ENCODE measurements around the gene LAG3. TPM values are rescaled to one million over a fixed set of nuclear protein-coding genes. Genes with fewer than 3 reads are reported as not detected.

The LAG3 gene
- total and polyA plus RNA-seq, 10 of the 15 experiments (the other 5 are each of a cell fraction or from before 2014, with no cell fraction given): 0.52 to 4.2 (median 1.0) TPM; not detected in 1

DNA sequence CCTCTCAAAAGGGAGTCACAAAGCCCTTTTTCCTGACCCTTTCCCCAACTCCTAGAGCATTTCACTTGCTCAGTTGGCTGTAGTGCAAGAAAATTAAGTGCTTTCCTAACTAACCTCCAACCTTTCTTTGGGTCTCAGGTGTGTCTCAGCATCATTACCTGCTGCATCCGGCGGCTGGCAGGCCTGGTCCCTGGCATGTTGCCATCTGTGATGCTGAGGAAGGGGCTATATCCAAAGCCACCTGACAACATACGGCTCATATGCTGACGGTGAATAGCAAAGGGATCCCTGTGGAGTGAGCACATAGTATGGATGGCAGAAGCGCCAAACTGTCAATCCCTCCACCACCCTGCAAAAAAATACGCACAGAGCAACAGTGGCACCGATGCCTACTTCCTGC is 20.6 kb upstream of the LAG3 start:
- intact Hi-C loops (cut with micrococcal nuclease; ENCODE audit: unreplicated experiment): no loop called here

More for the DNA sequence above, 20.6 kb upstream of the LAG3 start:
- 96% methylated on average over 7 of the region's 7 CpGs for WGBS (ENCODE audit: insufficient coverage, insufficient replicate concordance, low lambda C conversion rate, missing lambda C conversion rate)
- DNase-seq (ENCODE audit: low read depth, low spot score) (no peak), FAIRE-seq (no peak), ATAC-seq (no peak)
- TF ChIP-seq, protein P1, sequence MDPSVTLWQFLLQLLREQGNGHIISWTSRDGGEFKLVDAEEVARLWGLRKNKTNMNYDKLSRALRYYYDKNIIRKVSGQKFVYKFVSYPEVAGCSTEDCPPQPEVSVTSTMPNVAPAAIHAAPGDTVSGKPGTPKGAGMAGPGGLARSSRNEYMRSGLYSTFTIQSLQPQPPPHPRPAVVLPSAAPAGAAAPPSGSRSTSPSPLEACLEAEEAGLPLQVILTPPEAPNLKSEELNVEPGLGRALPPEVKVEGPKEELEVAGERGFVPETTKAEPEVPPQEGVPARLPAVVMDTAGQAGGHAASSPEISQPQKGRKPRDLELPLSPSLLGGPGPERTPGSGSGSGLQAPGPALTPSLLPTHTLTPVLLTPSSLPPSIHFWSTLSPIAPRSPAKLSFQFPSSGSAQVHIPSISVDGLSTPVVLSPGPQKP (IDR thresholded peaks at IDR 0.05; ENCODE audit: low read depth, low read length): no peak
- TF ChIP-seq IKZF2 (IDR thresholded peaks at IDR 0.05): no peak
- no peak for TF ChIP-seq CHD4 (IDR thresholded peaks at IDR 0.05)
- TF ChIP-seq ZZZ3 (IDR thresholded peaks at IDR 0.05; ENCODE audit: control insufficient read depth, insufficient read length, low read depth): no peak
- no peak for TF ChIP-seq NRF1 (conservative IDR thresholded peaks at IDR 0.05; ENCODE audit: low read depth, low read length)
- no peak for TF ChIP-seq SUPT20H (IDR thresholded peaks at IDR 0.05; ENCODE audit: borderline replicate concordance, control insufficient read depth, low read depth, low read length)
- no peak for TF ChIP-seq FOS (IDR thresholded peaks at IDR 0.05; ENCODE audit: borderline replicate concordance, extremely low read depth, insufficient read length)
- TF ChIP-seq, protein P2, sequence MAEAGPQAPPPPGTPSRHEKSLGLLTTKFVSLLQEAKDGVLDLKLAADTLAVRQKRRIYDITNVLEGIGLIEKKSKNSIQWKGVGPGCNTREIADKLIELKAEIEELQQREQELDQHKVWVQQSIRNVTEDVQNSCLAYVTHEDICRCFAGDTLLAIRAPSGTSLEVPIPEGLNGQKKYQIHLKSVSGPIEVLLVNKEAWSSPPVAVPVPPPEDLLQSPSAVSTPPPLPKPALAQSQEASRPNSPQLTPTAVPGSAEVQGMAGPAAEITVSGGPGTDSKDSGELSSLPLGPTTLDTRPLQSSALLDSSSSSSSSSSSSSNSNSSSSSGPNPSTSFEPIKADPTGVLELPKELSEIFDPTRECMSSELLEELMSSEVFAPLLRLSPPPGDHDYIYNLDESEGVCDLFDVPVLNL (IDR thresholded peaks at IDR 0.05; ENCODE audit: low read depth, low read length): no peak
- no peak for TF ChIP-seq FOXM1 (IDR thresholded peaks at IDR 0.05; ENCODE audit: low read depth, low read length)
- TF ChIP-seq ZNF24 (IDR thresholded peaks at IDR 0.05): no peak
- no peak for TF ChIP-seq SP1 (IDR thresholded peaks at IDR 0.05; ENCODE audit: low read depth, low read length)
- no TSS peak for BruUV-seq (replicated peaks)
- H3K4me1 ChIP-seq (ENCODE audit: control insufficient read depth, insufficient read depth, low read length): peaks cover 11% of the 10 kb centered on the region
- peak overlapping the region; percentile 97 for H3K9ac ChIP-seq (ENCODE audit: control insufficient read depth, insufficient read depth, low read length)
- peak overlapping the region; percentile 80 for H3K4me3 ChIP-seq
- peak overlapping the region; percentile 99; the same call in 1 of the 2 replicates for H3K27ac ChIP-seq (ENCODE audit: control insufficient read depth, insufficient read depth)
- no peak overlapping the region for H2AFZ ChIP-seq (ENCODE audit: control insufficient read depth, low read depth, low read length)
- CTCF ChIA-PET: interaction anchor here (0.6 to 10.9 kb wide), 12 partner anchors 12 to 1343 kb away, joined by 3 to 221 read pairs (median 8); partner anchors contain the start of genes COPS7A and LAG3
- H4K20me1 ChIP-seq (ENCODE audit: control insufficient read depth, insufficient read depth): no peaks in the 10 kb centered on the region
- peak overlapping the region; percentile 100 for H3K4me2 ChIP-seq (ENCODE audit: control insufficient read depth, insufficient read depth)
- H3K27me3 ChIP-seq (replicated peaks in 1 of 2; ENCODE audit: control insufficient read depth in 2 of 2, insufficient read depth in 2 of 2, low read length in 1 of 2): no peaks in the 10 kb centered on the region
- SMC1A ChIA-PET (ENCODE audit: uncharacterized antibody, unreplicated experiment): interaction anchor here (0.6 to 4.8 kb wide), 7 partner anchors 15 to 86 kb away, joined by 3 to 84 read pairs (median 23); partner anchors contain the start of genes CD4 and PTMS
- RAD21 ChIA-PET (ENCODE audit: unreplicated experiment): interaction anchor here (1.1 to 4.4 kb wide), 11 partner anchors 14 to 121 kb away, joined by 3 to 68 read pairs (median 20); partner anchors contain the start of genes CDCA3, COPS7A, PTMS and SPSB2
- POLR2A ChIA-PET: interaction anchor here (1.2 to 4.5 kb wide), 8 partner anchors 14 to 144 kb away, joined by 3 to 60 read pairs (median 15); partner anchors contain the start of genes CDCA3, COPS7A, LAG3 and PTMS
- no peaks in the 10 kb centered on the region for H3K9me3 ChIP-seq (replicated peaks; ENCODE audit: control insufficient read depth, insufficient read depth, low read length)
- in situ Hi-C loops (cut with MboI): loop anchor here (5.0 kb wide), 1 partner anchor 76 kb away; the partner anchor contains the start of gene P3H3
- peaks cover 18% of the 10 kb centered on the region for H3K79me2 ChIP-seq (ENCODE audit: control insufficient read depth, insufficient read depth, low read length)
- H3K36me3 ChIP-seq (ENCODE audit: control insufficient read depth in 2 of 2, insufficient read depth in 2 of 2, low read length in 1 of 2): peaks cover 6 to 14% of the 10 kb centered on the region in 2 experiments; a peak in 3 of 4 replicates

All from GM12878 (cell line).